Hematopoietic multipotent progenitor cell treated with erythropoietin and hydrocortisone succinate and interleukin-3 and kit ligand, for 15 days (in vitro differentiated cells): ENCODE data around the gene GPR61.
A peak's percentile ranks its signal among the peaks of the same experiment; 100 is the strongest.

ENCODE experiments used
- DNase-seq: peaks from one replicate; pipeline ENCODE4 v3.0.0-alpha.2; 2015; ENCODE audit warnings: low spot score

GPR61 gene

GRCh38 chr1:109535971-109536491 lies 3.6 kb upstream of the GPR61 start:
- DNase-seq: no peak

DNA sequence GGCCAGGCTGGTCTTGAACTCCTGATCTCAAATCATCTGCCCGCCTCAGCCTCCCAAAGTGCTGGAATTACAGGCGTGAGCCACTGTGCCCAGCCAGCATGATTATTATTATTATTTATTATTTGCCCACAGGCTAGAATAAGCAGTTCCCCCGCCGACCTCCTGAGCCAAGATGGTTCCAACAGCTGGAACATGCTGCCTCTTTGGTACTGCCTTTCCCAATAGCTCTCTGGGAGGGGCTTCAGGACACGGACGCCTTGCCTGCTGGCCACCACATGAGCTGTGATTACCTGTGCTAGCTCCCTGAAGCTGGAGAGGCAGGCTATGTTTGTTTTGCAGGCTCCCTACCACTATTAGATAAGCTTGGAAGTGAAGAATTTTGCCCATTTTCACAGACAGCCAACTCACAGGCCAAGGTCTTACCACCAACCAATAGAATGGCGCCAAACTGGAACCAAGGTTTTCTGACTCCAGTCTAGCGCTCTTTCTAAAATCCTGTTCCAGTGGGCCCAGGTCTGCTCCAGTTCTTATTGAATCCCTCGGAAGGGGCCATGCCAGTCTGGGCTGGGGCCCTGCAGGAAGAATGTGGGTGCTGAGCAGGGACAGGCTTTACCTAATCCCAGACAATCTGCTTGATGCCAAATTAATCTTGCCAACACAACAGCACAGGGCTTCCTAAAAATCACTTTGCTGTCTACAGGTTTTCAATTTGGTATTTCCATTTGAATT lies 2.1 kb upstream of the GPR61 start:
- DNase-seq: no peak

DNA sequence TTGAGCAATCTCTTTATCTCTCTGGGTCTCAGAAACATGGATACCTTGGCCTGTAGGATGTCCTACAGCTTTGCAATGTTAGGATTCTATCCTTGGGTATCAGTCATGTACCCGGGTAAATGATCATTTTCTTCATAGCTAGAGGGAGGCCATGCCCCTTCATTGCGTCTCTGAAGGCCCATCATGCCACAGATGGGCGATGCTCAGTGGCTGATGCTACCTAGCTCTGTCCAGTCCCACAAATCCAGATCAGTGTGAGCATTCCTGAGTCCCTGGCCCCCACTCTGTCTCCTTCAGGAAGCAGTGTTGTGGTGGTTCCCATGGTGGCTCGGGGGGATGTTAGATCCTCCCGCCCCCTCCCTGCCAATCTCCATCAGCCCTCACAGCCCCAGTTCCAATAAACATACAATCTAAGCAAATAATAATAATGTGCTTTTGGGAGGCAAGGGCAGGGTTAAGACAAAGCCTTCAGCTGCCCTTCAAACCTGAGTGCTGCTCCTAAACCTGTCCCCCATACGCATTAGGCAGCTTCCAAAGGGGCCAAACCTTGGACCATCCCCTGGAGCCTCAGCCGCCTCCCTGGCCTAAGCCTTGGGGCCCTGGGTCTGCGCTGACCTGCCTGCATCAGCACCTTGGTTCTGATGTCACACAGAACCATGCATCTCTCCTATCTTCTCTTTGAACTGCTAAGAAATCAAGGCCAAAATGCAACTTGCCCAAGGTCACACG lies 681 bp upstream of the GPR61 start:
- no peak for DNase-seq

DNA sequence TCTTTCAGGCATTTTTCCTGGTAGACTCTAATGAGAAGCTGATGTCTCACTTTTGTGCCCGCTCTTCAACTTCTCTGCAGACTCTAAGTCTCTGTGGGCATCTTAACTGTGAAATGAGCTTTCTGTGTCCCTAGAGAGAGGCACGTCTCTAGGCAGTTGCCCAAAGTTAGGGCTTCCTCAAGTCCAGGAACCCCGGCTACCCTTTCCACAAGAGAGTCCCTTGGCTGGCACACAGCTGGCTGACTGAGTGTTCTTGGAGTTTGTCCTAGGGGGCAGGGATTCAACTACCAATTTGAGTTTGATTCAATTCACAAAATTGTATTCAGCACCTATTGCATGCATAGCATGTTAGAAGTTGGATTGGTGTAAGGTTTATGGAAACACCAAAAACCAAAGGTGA lies 1.4 kb downstream of the GPR61 start:
- no peak for DNase-seq

- DNase-seq: no peak
Observed at GRCh38 chr1:109542657-109543056, 3.0 kb downstream of the GPR61 start.

GRCh38 chr1:109543283-109543987 lies 3.8 kb downstream of the GPR61 start:
- no peak for DNase-seq

- DNase-seq: no peak
Observed at GRCh38 chr1:109543988-109544735, 4.5 kb downstream of the GPR61 start.

- peak; percentile 95 for DNase-seq
Observed at GRCh38 chr1:109546311-109547109, 6.8 kb downstream of the GPR61 start.

DNA sequence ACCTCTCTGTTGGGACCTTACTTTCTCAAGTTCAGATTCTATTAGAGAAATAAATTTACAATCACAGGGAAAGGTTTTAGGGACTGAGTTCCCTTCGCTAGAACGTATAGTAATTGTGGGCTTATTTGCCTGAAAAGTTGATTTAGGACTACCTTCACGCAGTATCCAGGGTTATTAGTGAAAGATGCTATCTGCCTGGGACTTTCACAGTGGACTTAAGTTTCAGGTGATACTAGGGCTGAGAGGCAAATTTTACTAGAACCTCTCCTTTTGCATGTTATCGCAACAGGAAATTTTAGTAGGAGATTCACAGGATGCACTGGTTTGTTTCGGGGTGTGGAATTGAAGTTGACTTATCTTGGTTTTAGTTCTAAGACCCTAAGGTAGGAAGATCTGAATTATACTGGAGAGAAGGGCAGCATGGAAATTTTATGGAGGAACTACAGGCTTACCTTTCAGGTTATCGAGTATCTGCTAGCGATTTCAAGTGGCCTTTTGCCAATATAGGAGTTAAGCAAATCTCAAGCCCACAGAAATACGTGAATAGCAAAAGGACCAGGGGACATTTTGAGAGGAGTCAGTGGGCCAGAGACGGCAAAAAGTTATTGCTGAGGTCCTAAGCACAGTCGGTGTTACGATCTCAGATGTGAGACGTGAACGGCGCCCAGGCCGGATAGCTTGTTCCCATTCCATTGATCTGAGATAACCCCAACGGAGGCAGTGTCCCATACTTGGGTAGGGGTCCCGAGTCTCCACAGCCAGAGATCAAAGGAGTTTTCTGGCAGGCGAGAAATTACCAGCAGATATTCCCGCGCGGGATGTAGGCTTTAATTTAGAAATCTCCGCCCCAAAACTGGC lies 8.0 kb downstream of the GPR61 start:
- peak; percentile 24 for DNase-seq

DNA sequence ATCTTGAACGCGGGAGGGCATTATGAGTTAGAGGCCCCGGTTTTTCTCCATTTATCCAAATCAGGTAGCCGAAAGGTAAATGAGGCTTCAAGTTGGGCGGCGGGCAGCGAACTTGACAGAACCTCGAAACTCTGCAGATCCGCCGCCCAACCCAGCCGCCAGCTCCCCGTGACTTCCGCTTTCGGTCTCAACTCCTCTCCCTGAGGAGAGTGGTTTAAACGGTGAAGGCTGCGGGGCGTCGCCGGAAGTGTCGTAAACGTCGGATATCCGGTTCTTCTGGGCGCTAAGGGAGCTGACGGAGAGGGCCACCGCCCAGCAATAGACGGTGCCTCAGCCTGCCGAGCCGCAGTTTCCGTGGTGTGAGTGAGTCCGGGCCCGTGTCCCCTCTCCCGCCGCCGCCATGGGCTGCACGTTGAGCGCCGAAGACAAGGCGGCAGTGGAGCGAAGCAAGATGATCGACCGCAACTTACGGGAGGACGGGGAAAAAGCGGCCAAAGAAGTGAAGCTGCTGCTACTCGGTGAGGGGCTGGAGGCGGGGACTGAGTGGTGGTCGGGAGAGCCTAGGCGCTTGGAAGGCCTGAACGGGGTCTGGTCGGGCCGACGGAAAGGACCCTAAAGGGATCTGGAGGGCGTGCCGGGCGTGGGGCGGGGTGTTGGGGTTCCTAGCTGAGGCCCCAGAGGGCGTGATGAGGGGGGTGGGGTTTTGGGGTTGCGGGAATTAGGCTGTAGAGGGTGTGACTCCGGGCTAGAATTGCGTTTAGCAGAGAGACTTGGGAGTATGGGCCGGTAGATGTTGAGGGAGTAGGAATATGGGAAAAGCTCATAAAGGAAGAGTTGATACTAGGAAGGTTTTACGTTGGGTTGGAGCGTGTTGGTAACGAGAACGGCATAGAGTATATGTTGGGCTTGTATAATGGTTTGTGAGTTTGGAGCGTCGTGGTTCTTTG lies 8.9 kb downstream of the GPR61 start, which contains the start of gene GNAI3:
TSS of gene GNAI3 (plus strand) at position 295 of the 947 bp plus-strand sequence. CDS start at position 401, 106 bp downstream.
- DNase-seq: peak; percentile 97

GRCh38 chr1:109556563-109556962 lies 16.9 kb downstream of the GPR61 start:
- no peak for DNase-seq

GRCh38 chr1:109557520-109557919 lies 17.8 kb downstream of the GPR61 start:
- DNase-seq: no peak

- no peak for DNase-seq
Observed at GRCh38 chr1:109559995-109560394, 20.3 kb downstream of the GPR61 start.

DNA sequence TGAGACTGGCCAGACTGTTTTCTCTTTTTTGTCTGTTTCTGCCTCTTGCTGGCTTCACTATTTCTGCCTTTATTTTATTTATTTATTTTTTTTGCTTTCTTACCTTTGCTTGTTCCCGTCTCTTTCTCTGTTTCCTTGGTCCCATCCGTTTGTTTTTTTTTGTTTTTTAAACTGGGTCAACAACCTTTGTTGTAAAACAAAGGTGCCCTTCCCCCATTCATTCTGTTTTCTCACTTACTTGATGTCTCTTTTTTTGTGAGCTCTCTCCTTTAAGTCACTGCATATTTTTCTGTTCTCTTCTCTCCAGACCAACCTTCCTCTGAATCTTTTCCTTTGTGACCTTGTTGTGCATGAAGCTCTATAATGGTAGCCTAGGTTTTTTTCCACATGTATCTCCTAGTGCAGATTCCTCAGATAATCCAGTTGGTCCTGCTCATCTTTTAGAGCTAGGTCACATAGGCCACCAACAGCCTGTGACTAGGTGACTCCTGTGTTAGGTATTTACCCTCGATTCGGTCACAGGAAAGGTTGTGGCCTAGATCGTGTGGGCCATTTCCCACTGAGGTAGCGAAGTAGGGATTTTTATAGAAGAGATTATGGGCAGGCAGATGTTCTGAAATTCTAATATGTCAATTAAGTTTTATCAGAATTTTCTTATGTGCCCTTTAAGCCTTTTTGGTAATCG lies 24.7 kb downstream of the GPR61 start:
- DNase-seq: no peak

DNA sequence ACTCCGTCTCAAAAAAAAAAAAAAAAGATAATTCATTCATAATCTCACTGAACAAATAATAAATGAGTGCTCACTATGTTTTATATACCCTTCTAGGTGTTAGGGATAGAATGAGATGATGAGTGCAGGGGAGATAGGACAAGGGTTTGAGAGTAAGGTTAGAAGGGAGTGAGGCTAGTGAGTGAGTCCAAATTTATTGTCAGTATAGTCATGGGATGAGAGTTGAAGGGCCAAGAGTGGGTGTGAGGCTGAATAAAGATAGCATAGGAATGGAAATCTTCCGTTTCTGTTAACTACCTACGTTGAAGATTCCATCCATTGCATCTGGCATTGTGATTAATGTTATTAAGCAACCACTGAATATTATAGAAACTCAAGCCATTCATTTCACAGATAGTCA lies 25.6 kb downstream of the GPR61 start:
- DNase-seq: no peak

GRCh38 chr1:109566982-109567381 lies 27.3 kb downstream of the GPR61 start:
- no peak for DNase-seq

- no peak for DNase-seq
Observed at GRCh38 chr1:109567877-109568672, 28.4 kb downstream of the GPR61 start.
